GM19035 (cell line): ENCODE measurements around the gene NUFIP2.
A peak's percentile ranks its signal among the peaks of the same experiment; 100 is the strongest.
"Not testable (repeated sequence)": the region's sequence is repeated elsewhere in the genome, so short reads cannot be mapped to it uniquely, and the experiment has no call there.

Experiments
- ATAC-seq: cut with Tn5 transposase; IDR thresholded peaks from one replicate; pipeline ENCODE4 v1.9.1; 2021; ENCODE audit not compliant: unreplicated experiment

The NUFIP2 gene

DNA sequence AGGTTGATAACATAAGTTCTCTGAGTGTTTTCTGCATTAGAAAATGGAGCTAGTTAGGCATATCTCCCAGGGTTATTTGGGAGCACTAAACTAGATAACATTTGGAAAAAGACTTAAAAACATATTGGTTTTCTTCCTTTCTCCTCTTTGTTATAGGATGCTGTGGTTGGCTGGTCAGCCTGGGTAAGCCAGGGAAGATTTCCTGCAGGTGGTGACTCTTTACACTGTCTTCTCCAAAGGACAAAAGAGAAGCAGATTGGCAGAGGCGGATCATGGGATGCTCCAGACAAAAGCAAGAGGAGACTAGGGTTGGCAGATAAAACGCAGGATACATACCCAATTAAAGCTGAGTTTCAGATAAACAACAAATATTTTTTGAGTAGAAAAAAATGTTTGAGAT is 53.5 kb downstream of the NUFIP2 start:
- no peak for ATAC-seq

- ATAC-seq = no peak
Measured at GRCh38 chr17:29238133-29238850, 55.7 kb downstream of the NUFIP2 start.

- ATAC-seq = no peak
Measured at GRCh38 chr17:29237476-29238132, 56.3 kb downstream of the NUFIP2 start.

GRCh38 chr17:29235904-29236303 is 58.0 kb downstream of the NUFIP2 start:
- no peak for ATAC-seq

DNA sequence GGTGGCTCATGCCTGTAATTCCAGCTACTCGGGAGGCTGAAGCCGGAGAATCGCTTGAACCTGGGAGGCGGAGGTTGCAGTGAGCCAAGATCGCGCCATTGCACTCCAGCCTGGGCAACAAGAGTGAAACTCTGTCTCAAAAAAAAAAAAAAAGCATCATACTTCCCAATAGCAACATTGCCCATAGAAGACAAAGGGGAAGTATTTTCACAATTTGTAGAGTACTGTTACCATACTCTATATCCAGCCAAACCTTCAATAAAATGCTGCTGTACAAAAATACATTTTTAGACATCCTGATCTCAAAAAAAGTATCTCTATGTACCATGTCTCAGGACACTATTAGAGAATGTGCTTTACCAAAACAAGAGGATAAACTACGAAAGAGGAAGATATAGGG is 59.0 kb downstream of the NUFIP2 start:
- ATAC-seq = not testable (repeated sequence)

DNA sequence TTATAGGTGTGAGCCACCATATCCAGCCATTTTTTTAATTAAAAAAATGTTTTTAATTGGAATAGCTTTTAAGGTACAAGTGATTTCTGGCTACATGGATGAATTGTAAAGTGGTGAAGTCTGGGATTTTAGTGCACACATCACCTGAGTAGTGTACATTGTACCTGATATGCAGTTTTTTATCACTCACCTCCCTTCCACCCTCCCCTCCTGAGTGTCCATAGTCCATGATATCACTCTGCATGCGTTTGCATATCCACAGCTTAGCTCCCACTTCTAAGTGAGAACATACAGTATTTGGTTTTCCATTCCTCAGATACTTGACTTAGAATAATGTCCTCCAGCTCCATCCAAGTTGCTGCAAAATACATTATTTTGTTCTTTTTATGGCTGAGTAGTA is 60.6 kb downstream of the NUFIP2 start:
- no peak for ATAC-seq

DNA sequence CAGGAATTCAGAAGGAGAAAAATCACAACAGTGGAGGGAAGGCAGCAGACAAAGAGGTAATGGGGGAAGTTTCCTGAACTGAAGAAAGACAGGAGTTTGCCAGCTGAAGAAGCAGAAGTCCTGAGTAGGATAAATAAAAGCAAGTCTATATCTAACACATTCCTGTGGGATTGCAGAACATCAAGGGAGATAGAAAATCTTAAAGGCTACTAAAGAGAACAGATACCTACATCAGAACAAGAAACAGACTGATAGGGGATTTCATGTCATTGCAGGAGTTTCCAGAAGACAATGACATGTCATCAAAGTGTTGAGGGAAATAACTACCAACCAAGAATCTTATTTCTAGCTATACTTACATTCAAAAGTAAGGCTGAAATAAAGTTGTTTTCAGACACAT is 68.6 kb downstream of the NUFIP2 start:
- no peak for ATAC-seq

DNA sequence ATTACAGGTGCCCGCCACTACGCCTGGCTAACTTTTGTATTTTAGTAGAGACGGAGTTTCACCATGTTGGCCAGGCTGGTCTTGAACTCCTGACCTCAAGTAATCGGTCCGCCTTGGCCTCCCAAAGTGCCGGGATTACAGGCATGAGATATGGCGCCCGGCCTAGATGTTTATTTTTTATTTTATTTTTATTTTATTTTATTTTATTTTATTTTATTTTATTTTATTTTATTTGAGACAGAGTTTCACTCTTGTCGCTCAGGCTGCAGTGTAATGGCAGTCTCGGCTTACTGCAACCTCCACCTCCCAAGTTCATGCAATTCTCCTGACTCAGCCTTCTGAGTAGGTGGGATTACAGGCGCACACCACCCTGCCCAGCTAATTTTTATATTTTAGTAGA is 72.6 kb downstream of the NUFIP2 start:
- ATAC-seq = not testable (repeated sequence)

- peak; percentile 62 for ATAC-seq
Measured at GRCh38 chr17:29219378-29220047, 74.4 kb downstream of the NUFIP2 start.

DNA sequence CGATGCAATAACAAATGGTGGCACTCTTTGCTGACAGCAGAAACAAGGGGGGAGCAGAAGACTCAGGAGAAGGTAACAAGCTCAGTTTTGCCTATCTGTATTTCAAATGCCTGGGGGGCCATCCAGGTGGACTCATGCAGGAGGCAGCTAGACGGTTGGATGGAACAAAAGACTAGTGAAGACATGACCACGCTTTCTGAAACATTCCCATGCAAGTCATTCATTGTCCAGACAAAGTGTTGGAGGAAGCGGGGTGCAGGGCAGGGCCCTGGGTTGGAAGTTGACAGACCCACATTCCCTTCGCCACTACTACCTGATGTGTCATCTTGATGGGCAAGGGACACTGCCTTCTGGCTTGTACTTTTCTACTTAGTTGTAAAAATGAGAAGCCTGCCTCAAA is 77.1 kb downstream of the NUFIP2 start:
- ATAC-seq = no peak

DNA sequence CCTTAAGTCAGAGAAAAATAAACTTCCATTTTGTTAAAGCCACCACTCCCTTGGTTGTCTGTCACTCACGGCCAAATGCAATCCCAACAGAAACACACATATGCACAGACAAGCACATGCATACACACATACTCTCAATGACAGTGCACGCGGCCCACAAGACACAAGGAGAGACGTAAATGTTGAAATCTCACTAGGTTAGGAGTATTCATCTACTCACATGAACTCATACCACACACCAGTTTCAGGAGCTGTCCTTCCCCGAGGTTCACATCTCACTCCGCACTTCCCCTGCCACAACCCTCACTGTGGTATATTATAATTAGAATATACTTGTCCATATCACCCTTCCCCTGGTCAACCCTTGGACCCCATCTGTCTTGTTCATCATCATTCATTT is 77.8 kb downstream of the NUFIP2 start:
- no peak for ATAC-seq

DNA sequence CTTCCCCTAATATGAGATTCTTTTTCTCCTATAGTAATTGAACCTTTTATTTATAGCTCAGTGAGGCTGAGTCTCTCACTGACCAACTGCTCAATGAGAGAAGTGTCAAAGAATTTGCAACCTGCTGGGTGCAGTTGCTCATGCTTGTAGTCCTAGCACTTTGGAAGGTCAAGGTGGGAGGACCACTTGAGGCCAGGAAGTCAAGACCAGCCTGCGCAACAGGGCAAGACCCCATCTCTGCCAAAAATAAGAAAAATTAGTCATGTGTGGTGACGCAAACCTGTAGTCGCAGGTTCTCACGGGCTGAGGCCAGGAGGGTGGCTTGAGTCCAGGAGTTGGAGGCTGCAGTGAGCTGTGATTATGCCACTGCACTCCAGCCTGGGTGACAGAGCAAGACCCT is 78.2 kb downstream of the NUFIP2 start:
- ATAC-seq = no peak

GRCh38 chr17:29215174-29215573 is 78.8 kb downstream of the NUFIP2 start:
- ATAC-seq = no peak

- ATAC-seq = no peak
Measured at GRCh38 chr17:29214215-29215146, 79.5 kb downstream of the NUFIP2 start.

DNA sequence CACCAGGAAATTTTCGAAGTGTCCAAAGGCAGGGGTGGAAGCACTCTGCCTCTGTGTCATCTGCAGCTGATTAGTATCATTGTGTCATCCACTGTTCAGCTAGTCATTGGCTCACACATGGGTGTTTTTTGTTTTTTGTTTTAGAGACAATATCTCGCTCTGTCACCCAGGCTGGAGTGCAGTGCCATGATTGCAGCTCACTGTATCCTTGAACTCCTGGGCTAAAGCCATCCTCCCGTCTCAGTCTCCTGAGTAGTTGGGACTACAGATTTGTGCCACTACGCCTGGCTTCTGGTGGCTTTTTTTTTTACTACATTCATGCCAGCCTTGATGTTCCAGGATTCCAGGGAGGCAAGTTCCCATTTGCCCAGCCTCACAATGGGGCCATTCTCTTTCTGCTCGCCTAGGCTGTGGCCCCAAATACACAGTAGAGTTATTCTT is 81.2 kb downstream of the NUFIP2 start:
- no peak for ATAC-seq

GRCh38 chr17:29212094-29212631 is 81.8 kb downstream of the NUFIP2 start:
- no peak for ATAC-seq

GRCh38 chr17:29210879-29211278 is 83.1 kb downstream of the NUFIP2 start:
- no peak for ATAC-seq

DNA sequence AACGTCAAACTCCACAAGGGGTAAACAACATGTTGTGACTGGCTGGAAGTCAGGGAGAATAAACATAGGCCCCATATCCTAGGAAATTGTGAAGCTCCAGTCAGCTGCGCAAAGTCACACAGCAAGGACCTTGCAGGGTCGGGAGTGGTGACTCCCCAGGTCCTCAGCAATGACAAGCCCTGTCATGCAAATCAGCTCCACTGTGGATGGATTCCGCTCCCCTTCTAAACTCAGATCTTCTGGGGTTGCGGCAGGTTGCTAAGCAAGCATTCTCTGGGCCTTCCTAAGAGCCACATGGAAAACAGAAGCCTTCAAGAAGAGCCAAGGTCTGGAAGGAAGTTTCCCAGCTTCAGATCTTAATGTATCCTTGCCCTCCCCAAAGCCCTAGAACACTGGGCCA is 84.9 kb downstream of the NUFIP2 start:
- ATAC-seq = no peak

DNA sequence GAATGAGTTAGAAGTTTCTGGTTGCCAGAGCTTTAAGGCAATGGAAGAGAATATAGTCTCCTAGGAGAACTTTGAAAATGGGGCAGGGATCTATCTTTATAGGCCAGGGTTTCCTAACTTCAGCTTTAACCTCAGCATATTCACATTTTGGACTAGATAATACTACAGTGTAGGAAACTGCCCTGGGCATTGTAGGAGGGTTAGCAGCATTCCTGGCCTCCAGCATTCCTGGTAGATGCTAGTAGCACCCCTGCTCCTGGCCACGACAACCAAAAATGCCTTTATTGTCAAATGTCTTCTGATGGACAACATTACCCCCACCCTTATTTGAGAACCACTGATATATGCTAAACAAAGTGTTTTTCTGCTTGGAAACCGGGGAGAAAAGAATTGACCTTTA is 86.0 kb downstream of the NUFIP2 start:
- no peak for ATAC-seq
